ENCODE measurements around the gene DAAM2.

DNA sequence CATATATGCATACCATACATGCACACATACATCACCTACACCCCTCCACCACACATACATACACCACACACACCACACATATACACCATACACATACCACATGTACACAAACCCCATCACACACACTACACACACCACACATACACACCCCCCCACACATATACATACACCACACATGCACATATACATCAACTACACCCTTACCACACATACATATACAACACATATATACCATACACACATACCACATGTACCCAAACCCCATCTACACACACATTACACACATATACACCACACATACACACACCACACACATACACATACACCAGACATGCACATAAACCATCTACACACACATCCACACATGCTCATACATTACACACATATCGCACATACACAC lies 52.7 kb downstream of the DAAM2 start:
- TF ChIP-seq POLR2A (IDR thresholded peaks at IDR 0.05) (no peak), EP300 (IDR thresholded peaks at IDR 0.05) (no peak)
